Ammon's horn (tissue), 1 donor: ENCODE measurements around the gene SRRT.

ENCODE experiments used
- DNase-seq: peaks from one replicate; pipeline ENCODE4 v3.0.0-alpha.2; 2016; ENCODE audit warnings: low spot score

The SRRT gene

DNA sequence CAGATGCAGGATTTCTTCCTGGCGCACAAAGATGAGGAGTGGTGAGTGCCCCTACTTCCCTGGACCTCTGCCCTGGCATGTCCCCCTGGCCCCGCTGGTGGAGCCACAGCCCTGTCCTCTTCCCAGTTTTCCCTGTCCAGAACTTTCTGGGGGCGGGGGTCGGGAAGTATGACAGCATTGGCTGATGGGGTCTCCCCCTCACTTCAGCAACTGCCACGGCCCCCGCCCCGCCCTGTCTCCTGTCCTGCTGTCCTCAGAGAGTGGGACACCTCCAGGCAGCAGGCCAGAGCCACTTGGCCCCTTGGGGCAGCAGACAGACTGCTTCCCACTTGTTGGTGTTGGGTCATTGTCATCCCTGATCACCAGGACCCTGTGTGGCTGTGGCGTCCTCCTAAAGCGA lies 7.3 kb downstream of the SRRT start:
- DNase-seq: no peak

DNA sequence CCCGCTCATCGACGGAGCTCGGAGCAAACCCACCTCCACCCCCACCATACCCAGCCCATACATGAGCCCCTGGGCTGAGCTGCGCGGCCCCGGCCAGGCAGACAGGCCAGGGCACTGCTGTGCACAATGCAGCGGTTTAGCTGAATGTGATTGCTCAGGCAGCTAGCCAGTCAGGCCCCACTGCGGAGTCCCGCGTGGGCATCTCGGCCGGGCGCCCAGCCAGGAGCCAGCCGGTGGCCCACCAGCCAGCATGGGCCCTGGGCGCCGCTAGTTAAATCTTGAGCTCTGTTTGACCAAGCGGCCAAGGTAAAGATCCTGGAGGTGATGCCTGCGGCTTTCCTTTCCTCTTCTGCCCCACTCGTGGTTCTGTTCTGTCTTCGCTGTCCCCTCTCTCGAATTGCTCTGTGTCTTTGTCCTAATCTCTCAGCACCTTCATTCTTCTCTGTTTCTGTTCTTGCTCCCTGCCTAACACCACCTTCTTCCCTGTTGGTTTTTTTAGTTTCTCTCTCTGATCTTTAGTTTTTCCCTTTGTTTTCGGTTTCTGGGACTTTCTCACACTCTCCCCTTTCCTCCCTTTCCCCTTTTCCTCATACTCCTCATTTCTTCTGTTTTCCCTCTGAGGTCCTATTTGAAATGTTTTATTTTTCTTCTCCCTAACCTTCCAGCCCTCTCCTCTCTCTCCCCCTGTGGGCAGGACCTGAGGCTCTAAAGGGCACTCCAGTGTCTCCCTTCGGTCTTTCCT lies 8.1 kb downstream of the SRRT start:
- no peak for DNase-seq

DNA sequence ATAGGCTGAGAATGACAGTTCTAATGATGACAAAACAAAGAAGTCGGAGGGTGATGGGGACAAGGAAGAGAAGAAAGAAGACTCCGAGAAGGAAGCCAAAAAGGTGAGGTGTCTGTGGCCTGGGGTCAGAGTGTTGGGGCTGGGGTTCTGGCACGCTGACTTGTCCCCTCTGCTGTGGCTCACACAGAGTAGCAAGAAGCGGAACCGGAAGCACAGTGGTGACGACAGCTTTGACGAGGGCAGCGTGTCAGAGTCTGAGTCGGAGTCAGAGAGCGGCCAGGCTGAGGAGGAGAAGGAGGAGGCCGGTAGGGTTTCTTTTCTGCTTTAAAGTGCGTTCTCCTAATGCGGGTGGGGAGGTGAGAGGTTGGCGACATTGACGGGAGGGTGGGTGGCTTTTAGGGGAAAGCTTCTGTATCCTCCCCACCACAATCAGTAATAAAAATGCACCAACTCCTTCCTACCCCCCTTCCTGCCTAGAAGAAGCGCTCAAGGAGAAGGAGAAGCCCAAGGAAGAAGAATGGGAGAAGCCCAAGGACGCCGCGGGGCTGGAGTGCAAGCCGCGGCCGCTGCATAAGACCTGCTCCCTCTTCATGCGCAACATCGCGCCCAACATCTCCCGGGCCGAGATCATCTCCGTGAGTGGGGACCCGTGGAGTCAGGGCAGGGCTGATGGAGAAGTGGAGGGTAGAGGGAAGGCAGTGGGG lies 10.0 kb downstream of the SRRT start:
- DNase-seq: no peak

DNA sequence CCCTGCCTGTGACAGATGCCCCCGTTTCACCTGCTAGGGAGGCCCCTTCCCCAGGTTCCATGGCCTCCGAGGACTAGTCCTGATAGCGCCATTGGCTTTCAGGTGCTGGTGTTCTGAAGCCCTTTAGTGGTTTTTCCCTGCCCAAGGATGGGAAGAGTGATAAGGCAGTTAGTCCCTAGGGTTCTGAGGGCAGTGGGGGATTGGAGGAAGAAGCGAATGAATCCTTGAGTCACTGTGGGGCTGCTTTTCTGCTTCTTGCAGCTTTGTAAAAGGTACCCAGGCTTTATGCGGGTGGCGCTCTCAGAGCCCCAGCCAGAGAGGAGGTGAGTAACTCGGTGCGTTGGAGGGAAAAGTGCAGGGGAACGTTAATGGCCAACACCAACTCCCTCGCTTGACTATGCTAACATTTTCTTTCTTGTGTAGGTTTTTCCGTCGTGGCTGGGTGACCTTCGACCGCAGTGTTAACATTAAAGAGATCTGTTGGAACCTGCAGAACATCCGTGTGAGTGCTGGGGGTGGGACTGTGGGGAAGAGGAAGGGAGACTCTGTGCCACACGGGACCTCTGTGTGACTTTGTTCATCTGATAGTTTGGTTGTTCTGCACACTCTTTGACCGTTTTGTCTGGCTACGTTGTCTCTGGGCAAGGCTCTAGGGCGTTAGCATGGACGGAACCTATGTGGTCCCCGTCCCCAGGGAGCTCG lies 10.7 kb downstream of the SRRT start:
- no peak for DNase-seq

DNA sequence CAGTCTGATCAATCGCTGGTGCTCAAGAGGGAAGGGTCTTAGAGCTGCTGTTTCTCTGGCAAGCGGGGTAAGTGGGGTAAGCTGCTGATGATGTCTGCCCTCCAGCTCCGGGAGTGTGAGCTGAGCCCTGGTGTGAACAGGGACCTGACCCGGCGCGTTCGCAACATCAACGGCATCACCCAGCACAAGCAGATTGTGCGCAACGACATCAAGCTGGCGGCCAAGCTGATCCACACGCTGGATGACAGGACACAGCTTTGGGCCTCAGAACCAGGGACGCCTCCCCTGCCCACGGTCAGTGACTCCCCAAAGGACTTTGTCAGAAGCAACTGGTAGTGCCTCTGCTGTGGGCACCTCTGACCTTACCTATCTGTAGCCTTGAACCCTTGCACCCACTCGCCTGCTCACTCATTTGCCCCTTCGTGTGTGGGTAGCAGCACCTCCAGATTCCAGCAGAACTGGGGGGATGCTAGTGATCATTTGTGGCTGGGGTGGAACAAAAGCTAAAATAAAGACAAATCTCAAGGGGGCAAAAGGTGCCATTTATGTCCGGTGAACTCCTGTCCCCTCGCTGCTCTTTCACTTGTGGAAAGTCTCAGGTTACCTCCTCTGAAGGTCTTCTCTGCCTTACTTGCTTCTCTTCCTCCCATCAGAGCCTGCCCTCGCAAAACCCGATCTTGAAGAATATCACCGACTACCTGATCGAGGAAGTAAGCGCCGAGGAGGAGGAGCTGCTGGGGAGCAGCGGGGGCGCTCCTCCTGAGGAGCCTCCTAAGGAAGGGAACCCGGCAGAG lies 11.4 kb downstream of the SRRT start:
- DNase-seq: no peak

DNA sequence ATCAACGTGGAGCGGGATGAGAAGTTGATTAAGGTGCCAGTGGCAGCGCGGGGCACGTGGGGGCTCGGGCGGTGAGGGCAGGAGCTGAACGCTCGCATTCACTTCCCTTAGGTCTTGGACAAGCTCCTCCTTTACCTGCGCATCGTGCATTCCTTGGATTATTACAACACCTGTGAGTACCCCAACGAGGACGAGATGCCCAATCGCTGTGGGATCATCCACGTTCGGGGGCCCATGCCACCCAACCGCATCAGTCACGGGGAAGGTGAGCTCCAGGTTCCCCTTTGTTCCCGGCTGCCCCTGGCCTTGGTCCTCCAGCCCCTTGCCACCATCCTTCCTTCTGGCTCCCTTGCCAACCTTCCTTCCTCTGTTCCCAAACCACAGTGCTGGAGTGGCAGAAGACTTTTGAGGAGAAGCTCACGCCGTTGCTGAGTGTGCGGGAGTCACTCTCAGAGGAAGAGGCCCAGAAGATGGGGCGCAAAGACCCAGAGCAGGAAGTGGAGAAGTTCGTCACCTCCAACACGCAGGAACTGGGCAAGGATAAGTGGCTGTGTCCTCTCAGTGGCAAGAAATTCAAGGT lies 12.1 kb downstream of the SRRT start:
- DNase-seq: no peak

DNA sequence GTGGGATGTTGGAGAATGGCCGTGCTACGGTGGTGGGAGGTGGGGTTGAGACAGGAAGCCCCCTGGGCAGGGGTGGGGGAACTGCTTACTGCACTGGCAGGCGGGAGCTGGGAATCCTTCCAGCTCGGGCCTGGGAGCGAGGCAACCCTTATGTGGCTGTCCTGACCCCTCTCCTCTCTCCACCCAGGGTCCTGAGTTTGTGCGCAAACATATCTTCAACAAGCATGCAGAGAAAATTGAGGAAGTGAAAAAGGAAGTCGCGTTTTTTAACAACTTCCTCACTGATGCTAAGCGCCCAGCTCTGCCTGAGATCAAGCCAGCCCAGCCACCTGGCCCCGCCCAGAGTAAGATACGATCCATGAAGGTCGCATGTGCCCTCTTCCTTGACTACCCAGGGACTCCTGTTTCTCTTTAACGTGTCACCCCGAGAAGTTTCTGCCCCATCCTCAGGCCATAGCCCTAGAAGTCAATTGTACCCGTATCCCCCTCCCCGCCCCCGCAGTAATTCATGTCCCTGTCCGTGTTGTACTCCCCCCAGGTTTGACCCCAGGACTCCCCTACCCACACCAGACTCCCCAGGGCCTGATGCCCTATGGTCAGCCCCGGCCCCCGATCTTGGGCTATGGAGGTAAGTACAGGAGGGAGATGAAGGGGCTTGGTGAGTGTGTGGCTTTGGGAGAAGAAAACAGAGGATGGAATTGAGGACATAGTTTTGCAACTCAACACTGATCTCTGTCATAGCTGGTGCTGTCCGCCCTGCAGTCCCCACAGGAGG lies 12.8 kb downstream of the SRRT start:
- DNase-seq: no peak

DNA sequence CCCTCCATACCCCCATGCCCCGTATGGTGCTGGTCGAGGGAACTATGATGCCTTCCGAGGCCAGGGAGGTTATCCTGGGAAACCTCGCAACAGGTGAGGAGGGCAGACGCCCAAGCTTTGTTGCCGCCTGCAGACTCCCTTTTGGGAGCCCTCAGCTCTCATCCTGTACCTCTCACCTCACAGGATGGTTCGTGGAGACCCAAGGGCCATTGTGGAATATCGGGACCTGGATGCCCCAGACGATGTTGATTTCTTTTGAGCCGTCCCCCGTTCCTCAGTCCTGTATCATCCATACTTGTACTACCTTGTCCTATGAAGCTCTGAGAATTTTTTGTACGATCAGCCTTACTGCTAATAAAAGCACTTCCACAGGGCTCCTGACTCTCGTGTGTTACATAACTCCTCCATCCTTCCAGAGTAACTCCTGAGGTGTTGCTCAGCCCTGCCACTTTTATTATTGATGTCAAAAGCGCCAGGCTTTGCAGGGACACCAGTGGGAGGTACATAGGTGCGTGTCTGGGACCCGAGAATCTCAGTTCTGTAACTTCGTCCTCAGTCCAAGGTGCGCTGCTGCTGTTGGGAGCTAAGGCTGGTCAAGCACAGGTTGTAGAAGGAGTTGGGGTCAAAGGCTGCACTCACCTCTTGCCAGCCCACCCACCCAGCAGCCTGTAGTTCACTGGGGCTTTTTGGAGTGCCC lies 13.5 kb downstream of the SRRT start:
- no peak for DNase-seq

DNA sequence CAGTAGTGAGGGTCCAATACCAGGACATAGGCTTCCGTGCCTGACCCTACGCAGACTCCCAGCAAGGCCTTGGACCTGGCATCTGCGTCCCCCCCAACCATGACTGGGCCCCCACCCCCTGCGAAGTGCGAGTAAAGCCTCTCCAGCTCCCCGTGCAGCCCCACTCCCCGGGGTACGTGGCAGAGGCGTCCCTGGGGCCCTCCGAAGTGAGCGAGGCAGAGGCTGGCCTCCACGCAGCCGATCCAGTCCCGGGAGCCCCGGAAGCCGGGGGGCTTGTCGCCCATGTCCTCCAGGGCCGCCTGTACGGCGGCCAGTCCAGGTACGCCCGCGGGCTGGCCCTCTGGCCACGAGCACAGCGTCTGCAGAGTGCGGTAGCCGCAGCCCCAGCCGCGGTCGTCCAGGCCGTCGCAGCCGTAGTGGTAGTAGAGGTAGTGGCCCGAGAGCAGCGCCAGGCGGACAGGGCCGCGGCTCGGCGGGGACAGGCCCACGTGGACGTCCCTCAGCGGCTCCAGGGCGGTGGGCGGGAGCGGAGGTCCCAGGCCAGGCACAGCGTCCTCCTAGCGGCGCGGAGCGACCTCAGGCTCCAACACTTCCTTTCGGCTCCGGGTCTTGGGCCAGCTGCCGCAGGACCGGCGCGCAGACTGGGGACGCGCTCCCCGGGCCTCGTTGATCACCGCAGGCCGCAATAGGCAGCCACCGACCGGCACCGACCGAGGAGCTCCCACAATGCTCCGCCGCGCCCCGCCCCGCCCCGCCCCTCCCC lies 14.3 kb downstream of the SRRT start, which contains the start of gene UFSP1:
Gene UFSP1, minus strand, starts transcription at position 728 of the 763 bp plus-strand sequence. Its CDS starts 444 bp downstream, at position 284.
- DNase-seq: no peak

DNA sequence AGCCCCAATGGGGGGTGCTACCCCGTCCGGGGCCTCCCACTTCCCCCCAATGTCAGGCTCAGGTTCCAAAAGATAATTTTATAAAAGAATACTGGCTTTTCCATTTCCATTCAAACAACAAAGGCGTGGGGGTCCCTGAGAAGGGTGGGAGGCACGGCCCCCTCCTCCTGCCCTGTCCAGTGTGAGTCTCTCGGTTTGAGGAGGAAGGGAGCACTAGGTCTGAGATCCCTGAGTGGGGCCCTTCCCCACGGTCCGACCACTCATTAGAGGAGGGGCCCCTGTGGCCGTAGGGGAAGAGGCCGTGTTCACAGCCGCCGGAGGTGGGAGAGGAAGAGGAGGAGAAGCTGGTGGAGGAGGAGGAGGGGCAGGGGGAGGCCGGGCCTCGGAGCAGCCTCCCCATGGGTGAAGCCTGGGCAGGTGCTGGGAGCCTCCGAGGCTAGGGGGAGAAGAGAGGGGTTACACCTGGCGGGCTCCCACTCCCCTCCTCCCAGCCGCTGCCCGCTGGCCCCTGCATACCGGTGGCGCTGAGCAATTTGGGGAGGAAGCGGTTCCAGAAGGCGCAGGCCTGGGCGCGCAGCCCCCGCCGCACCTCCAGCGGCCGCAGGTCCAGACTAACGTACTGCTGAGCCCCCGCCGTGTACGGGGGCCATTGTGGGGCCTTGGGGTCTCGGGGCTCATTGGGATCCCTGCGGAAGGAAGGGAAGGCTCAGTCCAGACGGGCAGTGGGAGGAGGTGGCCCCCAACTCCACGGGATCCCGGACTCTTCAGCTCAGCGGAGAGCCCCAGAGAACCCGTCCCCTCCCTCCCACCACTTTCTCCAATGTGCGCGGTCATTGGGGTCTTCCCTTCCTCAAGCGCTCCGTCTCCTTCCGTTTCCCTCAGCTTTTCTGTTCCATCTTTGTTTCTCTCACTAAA lies 16.0 kb downstream of the SRRT start:
- no peak for DNase-seq

DNA sequence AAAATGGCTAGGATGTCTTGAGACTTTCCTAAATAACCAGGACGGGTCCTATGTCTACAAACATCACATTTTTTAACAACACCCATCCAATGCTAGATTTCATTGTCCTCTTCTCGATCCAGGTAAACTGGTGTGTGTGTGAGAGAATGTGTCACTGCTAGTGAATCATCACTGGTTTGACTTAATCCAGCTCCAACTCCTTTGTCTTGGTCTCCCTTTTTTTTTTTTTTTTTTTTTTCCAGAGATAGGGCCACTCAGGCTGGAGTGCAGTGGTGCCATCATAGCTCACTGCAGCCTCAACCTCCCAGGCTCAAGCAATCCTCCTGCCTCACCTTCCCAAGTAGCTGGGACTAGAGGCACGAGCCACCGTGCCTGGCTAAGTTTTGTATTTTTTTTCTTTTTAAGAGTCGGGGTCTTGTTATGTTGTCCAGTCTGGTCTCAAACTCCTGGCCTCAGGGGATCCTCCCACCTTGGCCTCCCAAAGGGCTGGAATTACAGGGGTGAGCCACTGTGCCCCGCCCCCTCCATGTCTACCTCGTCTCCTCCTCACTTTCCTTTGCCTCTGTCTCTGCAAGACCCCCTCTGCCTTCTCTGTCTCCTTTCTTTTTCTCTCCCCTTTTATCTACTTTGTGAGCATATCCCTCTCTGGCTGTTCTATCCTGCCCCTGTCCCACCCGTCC lies 16.8 kb downstream of the SRRT start:
- DNase-seq: no peak

DNA sequence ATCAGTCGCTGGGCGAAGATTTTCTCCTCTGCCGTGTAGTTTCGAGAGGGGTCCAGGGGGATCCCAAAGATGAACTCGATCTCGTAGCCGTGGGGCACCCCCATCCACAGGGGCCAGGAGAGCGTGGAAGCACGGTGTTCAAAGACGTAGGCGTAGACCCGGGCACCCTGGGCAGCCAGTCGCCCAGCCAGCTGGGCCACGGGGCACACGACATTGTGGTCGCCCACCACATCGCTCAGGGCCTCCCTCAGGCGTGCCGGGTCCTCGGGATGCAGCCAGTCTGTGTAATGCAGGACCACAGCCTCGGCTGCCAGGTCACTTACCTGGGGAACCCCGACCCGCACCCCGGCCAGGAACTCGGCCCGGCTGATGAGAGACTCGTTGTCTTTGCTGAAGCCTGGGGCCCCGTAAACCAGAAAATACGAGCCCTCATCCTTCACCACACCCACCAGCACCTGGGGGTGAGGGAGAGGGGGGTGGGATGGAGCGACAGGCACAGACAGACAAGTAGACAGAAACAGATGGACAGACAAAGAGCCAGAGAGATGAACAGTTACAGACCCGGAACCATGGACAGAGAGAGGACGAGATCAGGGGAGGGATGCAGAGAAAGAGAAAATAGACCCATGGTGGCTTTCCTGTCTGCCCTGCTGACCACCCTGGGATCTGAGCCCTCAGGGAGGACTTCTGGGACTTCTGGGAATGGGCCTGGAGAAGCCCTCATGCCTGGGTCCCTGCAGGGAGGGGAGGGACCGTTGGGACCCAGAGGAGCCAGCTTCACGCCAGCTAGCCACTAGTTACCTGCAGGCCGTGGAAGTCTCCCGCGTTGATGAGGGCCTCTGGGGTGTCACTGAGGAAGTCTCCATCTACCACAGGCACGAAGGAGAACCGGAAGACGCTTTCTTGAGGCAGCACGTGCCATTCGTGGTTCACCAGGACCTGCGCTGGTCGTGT lies 17.7 kb downstream of the SRRT start:
- DNase-seq: no peak

DNA sequence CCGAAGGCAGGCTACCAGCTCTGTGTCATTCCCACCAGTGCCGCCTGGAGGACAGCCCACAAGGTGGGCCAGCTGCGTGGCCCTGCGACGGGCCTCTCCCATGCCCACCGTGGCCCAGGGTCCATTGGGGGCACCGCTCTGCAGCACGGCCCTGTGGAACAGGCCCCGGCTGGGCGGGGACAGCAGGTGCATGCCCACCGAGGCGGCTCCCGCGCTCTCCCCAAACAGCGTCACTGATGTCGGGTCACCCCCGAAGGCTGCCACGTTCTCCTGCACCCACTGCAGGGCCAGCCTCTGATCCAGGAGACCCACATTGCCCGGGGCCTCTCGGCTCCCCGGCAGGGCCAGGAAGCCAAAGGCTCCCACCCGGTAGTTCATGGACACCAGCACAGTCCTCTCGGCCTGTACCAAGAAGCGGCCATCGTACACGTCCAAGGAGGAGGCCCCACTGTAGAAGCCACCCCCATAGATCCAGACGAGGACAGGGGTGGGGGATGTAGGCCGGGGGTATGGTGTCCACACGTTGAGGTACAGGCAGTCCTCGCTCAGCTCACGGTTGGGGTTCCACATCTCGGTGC lies 18.5 kb downstream of the SRRT start:
- no peak for DNase-seq

DNA sequence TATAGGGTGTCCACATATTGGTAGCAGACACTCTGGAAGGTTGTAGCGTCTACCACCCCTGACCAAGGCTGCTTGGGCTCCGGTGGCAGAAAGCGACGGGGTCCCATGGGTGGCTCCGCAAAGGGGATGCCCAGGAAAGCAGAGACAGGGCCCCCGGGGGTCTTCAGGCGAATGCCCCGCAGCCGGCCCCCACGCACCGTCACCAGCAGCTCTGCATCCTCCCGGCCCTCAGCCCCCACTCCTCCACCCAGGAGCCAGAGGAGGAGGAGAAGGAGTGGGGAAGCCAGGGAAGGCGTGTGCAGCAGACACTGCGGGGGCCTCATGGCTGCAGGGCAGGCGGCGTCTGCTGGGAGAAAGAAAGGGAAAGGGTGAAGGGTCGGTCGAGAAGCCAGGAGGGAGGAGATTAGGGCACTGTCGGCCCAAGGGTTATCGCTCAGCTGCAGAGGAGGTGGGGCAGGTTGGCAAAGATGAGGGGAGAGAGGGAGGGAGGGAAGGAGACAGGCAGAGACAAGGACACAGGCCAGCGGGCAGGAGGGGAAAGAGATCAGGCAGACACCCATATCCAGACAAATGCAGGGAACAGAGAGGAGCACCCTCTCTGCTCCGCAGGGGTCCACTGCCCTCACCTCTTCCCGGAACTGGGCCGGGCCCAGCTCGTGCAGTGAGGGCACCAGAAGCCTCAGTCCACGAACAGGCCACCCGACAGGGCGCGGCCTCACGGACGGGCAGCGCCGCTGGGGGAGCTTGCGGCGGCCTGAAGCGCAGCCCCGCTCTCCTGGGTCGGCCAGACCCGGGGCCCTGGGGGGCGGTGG lies 19.2 kb downstream of the SRRT start:
- no peak for DNase-seq

DNA sequence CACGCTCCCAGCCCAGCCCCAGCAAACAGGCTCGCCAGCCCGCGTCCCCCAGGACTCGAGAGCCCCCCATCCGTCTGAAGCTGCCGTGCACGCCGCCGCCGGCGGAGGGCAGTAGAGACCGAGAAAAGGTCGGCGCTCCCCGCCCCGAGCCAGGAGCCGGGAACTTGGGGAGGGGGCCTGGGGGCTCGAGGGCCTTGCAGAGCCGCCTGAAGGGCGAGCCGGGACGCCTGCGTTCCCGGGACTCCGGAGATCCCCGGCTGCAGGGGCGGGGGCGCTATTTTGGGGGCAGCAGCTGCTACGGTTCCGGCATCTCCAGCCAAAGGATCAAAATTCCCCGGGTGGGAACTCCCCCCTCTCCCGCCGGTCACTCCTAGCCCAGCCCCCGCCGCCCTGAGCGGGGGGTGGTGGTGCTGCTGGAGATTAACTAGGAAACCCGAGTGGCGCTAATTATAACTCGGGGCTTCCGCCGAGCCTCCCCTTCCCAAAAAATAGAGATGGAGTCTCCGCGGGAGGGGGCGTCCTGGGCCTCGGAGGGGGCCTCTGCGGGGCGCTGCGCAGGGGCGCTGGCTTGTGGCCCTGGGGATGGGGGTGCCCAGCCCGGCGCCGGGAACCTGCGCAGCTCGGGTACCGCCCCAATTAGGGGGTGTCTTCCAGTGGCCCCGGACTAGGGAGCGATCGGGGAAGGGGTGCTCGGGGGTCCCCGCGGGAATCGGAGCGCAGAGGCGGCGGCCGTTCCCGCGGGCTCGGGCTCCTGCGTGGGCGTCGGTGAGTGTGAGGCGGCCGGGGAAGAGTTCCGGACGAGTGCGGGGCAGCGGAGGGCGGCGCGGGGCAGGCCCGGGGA lies 20.2 kb downstream of the SRRT start:
- DNase-seq: no peak
